Measurements from ENCODE around the gene PLCD1.

PLCD1 gene

GRCh38 chr3:37993067-37993455, 36.4 kb downstream of the PLCD1 start:
- DNase-seq (ENCODE audit: low read depth), result no peak
- no peak overlapping the region for H3K4me3 ChIP-seq (ENCODE audit: low read depth, low read length)
- no peak for TF ChIP-seq CTCF (IDR thresholded peaks at IDR 0.05; ENCODE audit: low read depth, low read length, missing control alignments)

GRCh38 chr3:37992271-37993066, 37.0 kb downstream of the PLCD1 start:
- DNase-seq (ENCODE audit: low read depth), result no peak
- no peak for TF ChIP-seq CTCF (IDR thresholded peaks at IDR 0.05; ENCODE audit: low read depth, low read length, missing control alignments)
- no peak overlapping the region for H3K4me3 ChIP-seq (ENCODE audit: low read depth, low read length)

GRCh38 chr3:37991823-37992222, 37.6 kb downstream of the PLCD1 start:
- no peak for DNase-seq (ENCODE audit: low read depth)
- H3K4me3 ChIP-seq (ENCODE audit: low read depth, low read length), result no peak overlapping the region
- no peak for TF ChIP-seq CTCF (IDR thresholded peaks at IDR 0.05; ENCODE audit: low read depth, low read length, missing control alignments)

- TF ChIP-seq CTCF (IDR thresholded peaks at IDR 0.05; ENCODE audit: low read depth, low read length, missing control alignments), result no peak
- no peak overlapping the region for H3K4me3 ChIP-seq (ENCODE audit: low read depth, low read length)
- no peak for DNase-seq (ENCODE audit: low read depth)
Observed at GRCh38 chr3:37991109-37991508, 38.3 kb downstream of the PLCD1 start.

- DNase-seq (ENCODE audit: low read depth), result no peak
- no peak for TF ChIP-seq CTCF (IDR thresholded peaks at IDR 0.05; ENCODE audit: low read depth, low read length, missing control alignments)
- H3K4me3 ChIP-seq (ENCODE audit: low read depth, low read length), result no peak within 1 kb of the TSS
Observed at GRCh38 chr3:37990527-37990926, 38.9 kb downstream of the PLCD1 start, which contains the start of gene VILL. VILL (plus strand) TSS chr3:37990786; CDS start chr3:37993673, 2,887 bp downstream.

- no peak for TF ChIP-seq CTCF (IDR thresholded peaks at IDR 0.05; ENCODE audit: low read depth, low read length, missing control alignments)
- DNase-seq (ENCODE audit: low read depth), result no peak
- H3K4me3 ChIP-seq (ENCODE audit: low read depth, low read length), result no peak overlapping the region
Observed at GRCh38 chr3:37989821-37990480, 39.5 kb downstream of the PLCD1 start.
